Measurements from ENCODE around the gene CDK5R2. TPM values are rescaled to one million over a fixed set of nuclear protein-coding genes. Genes with fewer than 3 reads are reported as not detected.

Gene CDK5R2
- total RNA-seq, 1 experiment from 2014 or later, result 0.44 TPM

DNA sequence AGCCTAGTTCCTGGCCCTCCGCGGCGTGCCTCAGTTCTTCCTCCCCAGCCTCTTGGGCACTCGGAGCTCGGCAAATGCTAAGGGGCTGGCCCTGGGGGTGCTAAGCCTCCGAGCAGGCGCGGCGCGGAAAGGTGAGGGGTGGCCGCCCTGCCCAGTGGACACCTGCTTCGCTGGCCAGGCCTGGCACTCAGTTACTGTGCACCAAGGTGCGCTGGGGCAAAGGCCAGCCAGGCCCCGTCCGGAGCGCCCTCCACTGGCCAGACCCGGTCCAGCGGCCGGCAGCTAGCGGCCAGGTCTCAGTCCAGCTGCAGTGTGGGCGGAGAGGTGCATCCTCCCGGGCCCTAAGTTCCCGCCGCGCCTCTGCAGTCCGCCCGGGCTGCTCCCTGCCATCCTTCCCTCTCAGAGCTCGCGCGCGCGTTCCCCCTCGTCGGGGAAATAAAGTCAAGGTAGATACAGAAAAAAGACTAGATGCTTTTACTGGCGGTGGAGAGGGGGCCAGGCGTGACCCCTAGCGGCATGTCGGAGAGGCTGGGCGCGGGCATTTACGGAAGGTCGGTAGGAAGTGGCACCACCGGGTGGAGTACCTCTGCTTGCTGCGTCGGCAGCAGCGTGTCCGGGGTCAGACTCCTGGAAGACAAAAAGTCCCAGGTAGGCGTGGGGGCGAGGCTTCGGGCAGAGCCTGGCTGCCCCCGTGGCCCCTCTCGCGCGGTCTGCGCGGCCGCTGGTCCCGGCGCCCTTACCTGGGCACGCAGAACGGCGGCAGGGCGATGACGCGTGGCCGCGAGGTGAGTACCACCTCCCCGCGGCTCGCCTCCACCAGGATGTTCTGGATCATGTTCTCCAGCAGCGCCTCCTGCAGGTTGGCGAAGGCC lies 43.2 kb downstream of the CDK5R2 start:
- no peaks in the 10 kb centered on the region for H3K9me2 ChIP-seq (ENCODE audit: insufficient read depth)
- peak; percentile 60 for DNase-seq (ENCODE audit: low read depth, low spot score)
- H3K79me2 ChIP-seq (ENCODE audit: insufficient read depth, low read length), result no peaks in the 10 kb centered on the region
- H3K27me3 ChIP-seq (ENCODE audit: insufficient read depth, low read length), result no peaks in the 10 kb centered on the region
- no peaks in the 10 kb centered on the region for H3K9me3 ChIP-seq (ENCODE audit: control insufficient read depth in 1 of 2, insufficient read depth in 1 of 2, low read depth in 1 of 2, low read length in 2 of 2)
- ChIA-PET RAD21 (ENCODE audit: low non-redundant PET in 1 of 2, low total read pairs in 2 of 2, uncharacterized antibody in 2 of 2, unreplicated experiment in 2 of 2) (interaction anchor here in 1 of 2 experiments (0.8 to 1.5 kb wide), 2 partner anchors 8 to 23 kb away, joined by 3 to 5 read pairs; no protein-coding TSS in a partner anchor), CTCF (interaction anchor here (0.7 to 3.5 kb wide), 30 partner anchors 8 to 505 kb away, joined by 3 to 42 read pairs (median 4); partner anchors contain the start of genes CDK5R2, CNPPD1, GMPPA and NHEJ1), POLR2A (interaction anchor here (0.7 to 1.6 kb wide), 7 partner anchors 8 to 157 kb away, joined by 3 to 9 read pairs (median 4); no protein-coding TSS in a partner anchor)
- H3K9ac ChIP-seq (ENCODE audit: low read length), result peak overlapping the region; percentile 64
- H4K20me1 ChIP-seq (ENCODE audit: insufficient read depth), result no peaks in the 10 kb centered on the region
- peak overlapping the region; percentile 96 for H3K4me2 ChIP-seq (ENCODE audit: low read length)
- H2AFZ ChIP-seq (ENCODE audit: low read depth, low read length, poor library complexity, severe bottlenecking), result peak overlapping the region; percentile 86
- H3K4me1 ChIP-seq (ENCODE audit: control insufficient read depth in 1 of 2, insufficient read depth in 2 of 2, low read length in 2 of 2), result peaks cover 9 to 35% of the 10 kb centered on the region in 2 experiments; a peak in 3 of 4 replicates
- intact Hi-C loops (cut with micrococcal nuclease), result loop anchor here (1.0 to 2.0 kb wide), 2 partner anchors 126 to 149 kb away; no protein-coding TSS in a partner anchor
- H3K36me3 ChIP-seq (ENCODE audit: control insufficient read depth in 1 of 2, insufficient read depth in 2 of 2, low read length in 2 of 2), result no peaks in the 10 kb centered on the region
- TF ChIP-seq YY1 (IDR thresholded peaks at IDR 0.05; ENCODE audit: extremely low read depth, insufficient replicate concordance, low read depth, low read length) (peak; percentile 45), EGR1 (IDR thresholded peaks at IDR 0.05; ENCODE audit: low read depth) (no peak), EZH2phosphoT487 (IDR thresholded peaks at IDR 0.05; ENCODE audit: borderline replicate concordance) (no peak), JUND (IDR thresholded peaks at IDR 0.05) (no peak), ZFX (IDR thresholded peaks at IDR 0.05) (peak; percentile 51), POLR2AphosphoS5 (IDR thresholded peaks at IDR 0.05; ENCODE audit: low read depth, low read length) (peak; percentile 63), EZH2 (IDR thresholded peaks at IDR 0.05) (no peak)
- TF ChIP-seq, protein P1, sequence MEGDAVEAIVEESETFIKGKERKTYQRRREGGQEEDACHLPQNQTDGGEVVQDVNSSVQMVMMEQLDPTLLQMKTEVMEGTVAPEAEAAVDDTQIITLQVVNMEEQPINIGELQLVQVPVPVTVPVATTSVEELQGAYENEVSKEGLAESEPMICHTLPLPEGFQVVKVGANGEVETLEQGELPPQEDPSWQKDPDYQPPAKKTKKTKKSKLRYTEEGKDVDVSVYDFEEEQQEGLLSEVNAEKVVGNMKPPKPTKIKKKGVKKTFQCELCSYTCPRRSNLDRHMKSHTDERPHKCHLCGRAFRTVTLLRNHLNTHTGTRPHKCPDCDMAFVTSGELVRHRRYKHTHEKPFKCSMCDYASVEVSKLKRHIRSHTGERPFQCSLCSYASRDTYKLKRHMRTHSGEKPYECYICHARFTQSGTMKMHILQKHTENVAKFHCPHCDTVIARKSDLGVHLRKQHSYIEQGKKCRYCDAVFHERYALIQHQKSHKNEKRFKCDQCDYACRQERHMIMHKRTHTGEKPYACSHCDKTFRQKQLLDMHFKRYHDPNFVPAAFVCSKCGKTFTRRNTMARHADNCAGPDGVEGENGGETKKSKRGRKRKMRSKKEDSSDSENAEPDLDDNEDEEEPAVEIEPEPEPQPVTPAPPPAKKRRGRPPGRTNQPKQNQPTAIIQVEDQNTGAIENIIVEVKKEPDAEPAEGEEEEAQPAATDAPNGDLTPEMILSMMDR (IDR thresholded peaks at IDR 0.05 in 2 of 3, conservative IDR thresholded peaks at IDR 0.05 in 1 of 3; ENCODE audit: borderline replicate concordance in 1 of 3, insufficient read depth in 1 of 3, low read depth in 2 of 3, low read length in 2 of 3), result peak in 2 of 3 experiments; percentile 67 to 71; a peak in 4 of 6 replicates
- BruUV-seq (replicated peaks), result TSS peak; percentile 40
- H3K4me3 ChIP-seq (replicated peaks in 1 of 2; ENCODE audit: low read depth in 1 of 2, low read length in 2 of 2), result peak overlapping the region; percentile 56 to 68
- peak; percentile 83 for ATAC-seq
- peak overlapping the region; percentile 51 for H3K27ac ChIP-seq (ENCODE audit: low read depth, low read length)

Data from HCT116 (cell line).